HepG2 (cell line): ENCODE data around the gene BCAS3. TPM values are rescaled to one million over a fixed set of nuclear protein-coding genes. Genes with fewer than 3 reads are reported as not detected.

Experiments
- ATAC-seq: fragments of 200-7000 bp; cut with Tn5 transposase; 3 replicates; pipeline ENCODE4 v1.9.1; 2020; ENCODE audit warnings: mild to moderate bottlenecking, moderate library complexity
- BruUV-seq: library from RNA; stranded (reverse); fragments of 400-500 nt; replicated peaks from 2 replicates; lab custom pipeline; 2021; lab: Mats Ljungman, UMichigan
- CTCF ChIA-PET: fragments of 300-600 bp; formaldehyde crosslinking; extraction: SDS; loops from one replicate; lab custom pipeline; 2021; ENCODE audit warnings: low total read pairs, inconsistent platforms, low intra/inter-chr PET ratio; lab: Yijun Ruan, JAX
- POLR2A ChIA-PET: fragments of 350-600 bp; sonication (Branson Sonifier 250); formaldehyde crosslinking; loops from one replicate; lab custom pipeline; 2020; ENCODE audit warnings: antibody characterized with exemption, inconsistent platforms; lab: Yijun Ruan, JAX
- DNase-seq: peaks from one replicate; pipeline ENCODE4 v3.0.0-alpha.2; 2015; ENCODE audit warnings: low spot score
- FAIRE-seq: peaks from 3 replicates; lab custom pipeline; 2011; peaks lifted over from hg19 to GRCh38; lab: Jason Lieb, UNC
- H2AFZ ChIP-seq: one replicate; pipeline ENCODE4 v1.6.1; 2011; ENCODE audit warnings: low read length, inconsistent platforms
- H3K27ac ChIP-seq: fragments of 300-600 bp; 3 replicates; pipeline ENCODE4 v1.8.0; 2011; ENCODE audit warnings: mixed run types, mild to moderate bottlenecking, mixed read lengths, low read length, inconsistent platforms; ENCODE audit not compliant: insufficient read depth; ENCODE audit errors: extremely low read length
- H3K27me3 ChIP-seq, 2 experiments: fragments of 200-600 bp in 1 of 2; 2 replicates in 1 of 2; 3 replicates in 1 of 2; pipeline versions ENCODE4 v1.6.0 to v1.8.0; 2011; ENCODE audit warnings: low read length in 2 of 2, mild to moderate bottlenecking in 2 of 2, moderate library complexity in 2 of 2, inconsistent platforms in 1 of 2; ENCODE audit not compliant: insufficient read depth in 2 of 2, control insufficient read depth in 1 of 2
- H3K36me3 ChIP-seq, 2 experiments: fragments of 200-600 bp in 1 of 2; replicated peaks in 1 of 2; 2 replicates in 1 of 2; 3 replicates in 1 of 2; pipeline versions ENCODE4 v1.5.1 to v1.8.0; 2011; ENCODE audit warnings: low read length in 2 of 2, inconsistent platforms in 1 of 2; ENCODE audit not compliant: insufficient read depth in 2 of 2, control insufficient read depth in 1 of 2
- H3K4me1 ChIP-seq: 2 replicates; pipeline ENCODE4 v1.5.1; 2012; ENCODE audit warnings: low read length, inconsistent platforms; ENCODE audit not compliant: insufficient read depth
- H3K4me2 ChIP-seq: 2 replicates; pipeline ENCODE4 v1.6.0; 2011; ENCODE audit warnings: low read depth, low read length, inconsistent platforms
- H3K4me3 ChIP-seq, 3 experiments: fragments of 200-600 bp in 1 of 3; sonication (generic), shearing (Covaris generic) in 1 of 3; replicated peaks in 1 of 3; 2 replicates each; pipeline ENCODE4 v1.5.1; 2011 to 2016; ENCODE audit warnings: low read length in 3 of 3, inconsistent platforms in 2 of 3, low read depth in 2 of 3, mild to moderate bottlenecking in 2 of 3, control low read depth in 1 of 3, mixed read lengths in 1 of 3; ENCODE audit not compliant: insufficient read depth in 1 of 3
- H3K79me2 ChIP-seq: one replicate; pipeline ENCODE4 v1.6.1; 2011; ENCODE audit warnings: low read length, inconsistent platforms; ENCODE audit not compliant: insufficient read depth
- H3K9ac ChIP-seq: 2 replicates; pipeline ENCODE4 v1.6.0; 2011; ENCODE audit warnings: mild to moderate bottlenecking, low read depth, low read length, inconsistent platforms; ENCODE audit not compliant: insufficient read depth
- H3K9me3 ChIP-seq: 2 replicates; pipeline ENCODE4 v1.5.1; 2012; ENCODE audit warnings: mild to moderate bottlenecking, low read length
- H4K20me1 ChIP-seq: 2 replicates; pipeline ENCODE4 v1.6.0; 2011; ENCODE audit warnings: inconsistent platforms, mild to moderate bottlenecking, low read length, moderate library complexity; ENCODE audit not compliant: insufficient read depth
- AKAP8 ChIP-seq: sonication (generic); formaldehyde crosslinking; IDR thresholded peaks from 2 replicates; pipeline ENCODE4 v1.5.1; 2020; ENCODE audit warnings: mild to moderate bottlenecking, missing genetic modification reagents
- FOSL1 ChIP-seq: sonication (generic); formaldehyde crosslinking; IDR thresholded peaks from 2 replicates; pipeline ENCODE4 v1.9.0; 2021; ENCODE audit warnings: missing genetic modification reagents, borderline replicate concordance
- SATB2 ChIP-seq: sonication (generic); formaldehyde crosslinking; IDR thresholded peaks from 2 replicates; pipeline ENCODE4 v1.5.0; 2020; ENCODE audit warnings: missing genetic modification reagents
- TAF1 ChIP-seq: sonication (generic); formaldehyde crosslinking; IDR thresholded peaks from 2 replicates; pipeline ENCODE4 v1.4.0; 2020; ENCODE audit warnings: missing genetic modification reagents
- TARDBP ChIP-seq: sonication (generic); formaldehyde crosslinking; IDR thresholded peaks from 2 replicates; pipeline ENCODE4 v1.8.0; 2022; ENCODE audit warnings: mild to moderate bottlenecking, missing genetic modification reagents
- ZBED4 ChIP-seq: sonication (generic); formaldehyde crosslinking; IDR thresholded peaks from 2 replicates; pipeline ENCODE4 v1.4.0; 2020; ENCODE audit warnings: missing genetic modification reagents, borderline replicate concordance
- ZBTB46 ChIP-seq: sonication (generic); formaldehyde crosslinking; IDR thresholded peaks from 2 replicates; pipeline ENCODE4 v1.4.0; 2020; ENCODE audit warnings: mild to moderate bottlenecking, missing genetic modification reagents, borderline replicate concordance
- ZNF737 ChIP-seq: sonication (generic); formaldehyde crosslinking; IDR thresholded peaks from 2 replicates; pipeline ENCODE4 v1.5.0; 2020; ENCODE audit warnings: missing genetic modification reagents, mild to moderate bottlenecking, borderline replicate concordance
- in situ Hi-C: cut with HindIII; loops from 2 replicates; pipeline ENCODE4 v1.10.0; 2017; ENCODE audit warnings: low pct_unique_long_range_greater_than_20kb; ENCODE audit not compliant: extremely low pct_ligation_motif_present
- intact Hi-C: fragments of 100-400 bp; cut with micrococcal nuclease; formaldehyde crosslinking; loops from one replicate; pipeline ENCODE4 v1.10.0; 2022; ENCODE audit not compliant: unreplicated experiment
- polyA plus RNA-seq, 8 experiments: library from polyadenylated mRNA; depleted of rRNA in 3 of 8; stranded (reverse) in 7 of 8; unstranded in 1 of 8; fragments of >200 nt; fragmentation: Illumina TruSeq in 4 of 8; extraction: Trizol in 4 of 8; gene quantifications; 2 replicates each; pipeline versions ENCODE4 v1.2.1 to v1.2.3, GENCODE V29; 2011 to 2016; ENCODE audit warnings: low read depth in 4 of 8, missing spikeins in 1 of 8, mixed read lengths in 1 of 8; ENCODE audit not compliant: insufficient read depth in 1 of 8
- total RNA-seq, 5 experiments: library from RNA; depleted of rRNA; stranded (reverse); fragments of >200 nt; fragmentation: Illumina TruSeq; extraction: Trizol; gene quantifications; 2 replicates each; pipeline ENCODE4 v1.2.3, GENCODE V29; 2016; ENCODE audit warnings: low read depth in 1 of 5
- TF ChIP-seq, protein P1 (sequence below): sonication (generic); formaldehyde crosslinking; IDR thresholded peaks from one replicate; pipeline ENCODE4 v1.5.1; 2020; ENCODE audit warnings: mild to moderate bottlenecking, missing genetic modification reagents; ENCODE audit errors: not compliant biosample characterization

The BCAS3 gene
- total and polyA plus RNA-seq, 2 of the 13 experiments (the other 11 are each of a cell fraction or from before 2014, with no cell fraction given), result 10.7 to 11.2 TPM

GRCh38 chr17:61214753-61215152 lies 537.1 kb downstream of the BCAS3 start:
- FAIRE-seq, result no peak
- ChIA-PET CTCF (no interaction called here), POLR2A (no interaction called here)
- BruUV-seq, result no TSS peak
- in situ Hi-C loops (no loop called here), intact Hi-C loops (no loop called here)
- no peaks in the 10 kb centered on the region for H4K20me1 ChIP-seq
- H3K9ac ChIP-seq, result no peak overlapping the region
- H3K9me3 ChIP-seq, result no peaks in the 10 kb centered on the region
- ATAC-seq, result no peak
- no peaks in the 10 kb centered on the region for H3K27me3 ChIP-seq
- no peaks in the 10 kb centered on the region for H3K4me1 ChIP-seq
- DNase-seq, result no peak
- H3K4me3 ChIP-seq, result no peak overlapping the region
- H3K36me3 ChIP-seq, result no peaks in the 10 kb centered on the region
- H3K79me2 ChIP-seq, result no peaks in the 10 kb centered on the region
- H3K4me2 ChIP-seq, result no peak overlapping the region
- no peak overlapping the region for H3K27ac ChIP-seq
- H2AFZ ChIP-seq, result no peak overlapping the region
- no peak for TF ChIP-seq ZNF737 (CRISPR knock-in tag)
- TF ChIP-seq SATB2, result no peak
- TF ChIP-seq ZBTB46 (CRISPR knock-in tag), result no peak
- TF ChIP-seq TARDBP (CRISPR knock-in tag), result no peak
- no peak for TF ChIP-seq TAF1 (CRISPR knock-in tag)
- TF ChIP-seq AKAP8, result no peak
- TF ChIP-seq ZBED4 (CRISPR knock-in tag), result no peak
- TF ChIP-seq FOSL1 (CRISPR knock-in tag), result no peak
- TF ChIP-seq, protein P1, sequence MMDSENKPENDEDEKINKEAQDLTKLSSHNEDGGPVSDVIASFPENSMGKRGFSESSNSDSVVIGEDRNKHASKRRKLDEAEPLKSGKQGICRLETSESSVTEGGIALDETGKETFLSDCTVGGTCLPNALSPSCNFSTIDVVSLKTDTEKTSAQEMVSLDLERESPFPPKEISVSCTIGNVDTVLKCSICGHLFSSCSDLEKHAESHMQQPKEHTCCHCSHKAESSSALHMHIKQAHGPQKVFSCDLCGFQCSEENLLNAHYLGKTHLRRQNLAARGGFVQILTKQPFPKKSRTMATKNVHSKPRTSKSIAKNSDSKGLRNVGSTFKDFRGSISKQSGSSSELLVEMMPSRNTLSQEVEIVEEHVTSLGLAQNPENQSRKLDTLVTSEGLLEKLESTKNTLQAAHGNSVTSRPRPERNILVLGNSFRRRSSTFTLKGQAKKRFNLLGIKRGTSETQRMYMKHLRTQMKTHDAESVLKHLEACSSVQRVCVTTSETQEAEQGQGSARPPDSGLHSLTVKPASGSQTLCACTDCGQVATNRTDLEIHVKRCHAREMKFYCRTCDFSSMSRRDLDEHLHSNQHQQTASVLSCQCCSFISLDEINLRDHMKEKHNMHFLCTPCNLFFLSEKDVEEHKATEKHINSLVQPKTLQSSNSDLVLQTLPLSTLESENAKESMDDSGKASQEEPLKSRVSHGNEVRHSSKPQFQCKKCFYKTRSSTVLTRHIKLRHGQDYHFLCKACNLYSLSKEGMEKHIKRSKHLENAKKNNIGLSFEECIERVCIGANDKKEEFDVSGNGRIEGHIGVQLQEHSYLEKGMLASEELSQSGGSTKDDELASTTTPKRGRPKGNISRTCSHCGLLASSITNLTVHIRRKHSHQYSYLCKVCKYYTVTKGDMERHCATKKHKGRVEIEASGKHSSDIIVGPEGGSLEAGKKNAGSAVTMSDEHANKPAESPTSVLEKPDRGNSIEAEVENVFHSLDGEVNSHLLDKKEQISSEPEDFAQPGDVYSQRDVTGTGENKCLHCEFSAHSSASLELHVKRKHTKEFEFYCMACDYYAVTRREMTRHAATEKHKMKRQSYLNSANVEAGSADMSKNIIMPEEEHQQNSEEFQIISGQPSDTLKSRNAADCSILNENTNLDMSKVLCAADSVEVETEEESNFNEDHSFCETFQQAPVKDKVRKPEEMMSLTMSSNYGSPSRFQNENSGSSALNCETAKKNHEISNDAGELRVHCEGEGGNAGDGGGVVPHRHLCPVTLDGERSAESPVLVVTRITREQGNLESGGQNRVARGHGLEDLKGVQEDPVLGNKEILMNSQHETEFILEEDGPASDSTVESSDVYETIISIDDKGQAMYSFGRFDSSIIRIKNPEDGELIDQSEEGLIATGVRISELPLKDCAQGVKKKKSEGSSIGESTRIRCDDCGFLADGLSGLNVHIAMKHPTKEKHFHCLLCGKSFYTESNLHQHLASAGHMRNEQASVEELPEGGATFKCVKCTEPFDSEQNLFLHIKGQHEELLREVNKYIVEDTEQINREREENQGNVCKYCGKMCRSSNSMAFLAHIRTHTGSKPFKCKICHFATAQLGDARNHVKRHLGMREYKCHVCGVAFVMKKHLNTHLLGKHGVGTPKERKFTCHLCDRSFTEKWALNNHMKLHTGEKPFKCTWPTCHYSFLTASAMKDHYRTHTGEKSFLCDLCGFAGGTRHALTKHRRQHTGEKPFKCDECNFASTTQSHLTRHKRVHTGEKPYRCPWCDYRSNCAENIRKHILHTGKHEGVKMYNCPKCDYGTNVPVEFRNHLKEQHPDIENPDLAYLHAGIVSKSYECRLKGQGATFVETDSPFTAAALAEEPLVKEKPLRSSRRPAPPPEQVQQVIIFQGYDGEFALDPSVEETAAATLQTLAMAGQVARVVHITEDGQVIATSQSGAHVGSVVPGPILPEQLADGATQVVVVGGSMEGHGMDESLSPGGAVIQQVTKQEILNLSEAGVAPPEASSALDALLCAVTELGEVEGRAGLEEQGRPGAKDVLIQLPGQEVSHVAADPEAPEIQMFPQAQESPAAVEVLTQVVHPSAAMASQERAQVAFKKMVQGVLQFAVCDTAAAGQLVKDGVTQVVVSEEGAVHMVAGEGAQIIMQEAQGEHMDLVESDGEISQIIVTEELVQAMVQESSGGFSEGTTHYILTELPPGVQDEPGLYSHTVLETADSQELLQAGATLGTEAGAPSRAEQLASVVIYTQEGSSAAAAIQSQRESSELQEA (CRISPR knock-in tag), result no peak
